Dermis lymphatic vessel endothelial cell (primary cell): ENCODE data around the gene RNPS1. TPM values are rescaled to one million over a fixed set of nuclear protein-coding genes. Genes with fewer than 3 reads are reported as not detected.

Experiments
- total RNA-seq: library from RNA; depleted of rRNA; stranded (reverse); fragments of >200 nt; gene quantifications from 2 replicates; pipeline ENCODE4 v1.2.1, GENCODE V29; 2014

RNPS1 gene, protein sequence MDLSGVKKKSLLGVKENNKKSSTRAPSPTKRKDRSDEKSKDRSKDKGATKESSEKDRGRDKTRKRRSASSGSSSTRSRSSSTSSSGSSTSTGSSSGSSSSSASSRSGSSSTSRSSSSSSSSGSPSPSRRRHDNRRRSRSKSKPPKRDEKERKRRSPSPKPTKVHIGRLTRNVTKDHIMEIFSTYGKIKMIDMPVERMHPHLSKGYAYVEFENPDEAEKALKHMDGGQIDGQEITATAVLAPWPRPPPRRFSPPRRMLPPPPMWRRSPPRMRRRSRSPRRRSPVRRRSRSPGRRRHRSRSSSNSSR
- total RNA-seq, result 29.7 and 44.9 TPM in 2 replicates

DNA sequence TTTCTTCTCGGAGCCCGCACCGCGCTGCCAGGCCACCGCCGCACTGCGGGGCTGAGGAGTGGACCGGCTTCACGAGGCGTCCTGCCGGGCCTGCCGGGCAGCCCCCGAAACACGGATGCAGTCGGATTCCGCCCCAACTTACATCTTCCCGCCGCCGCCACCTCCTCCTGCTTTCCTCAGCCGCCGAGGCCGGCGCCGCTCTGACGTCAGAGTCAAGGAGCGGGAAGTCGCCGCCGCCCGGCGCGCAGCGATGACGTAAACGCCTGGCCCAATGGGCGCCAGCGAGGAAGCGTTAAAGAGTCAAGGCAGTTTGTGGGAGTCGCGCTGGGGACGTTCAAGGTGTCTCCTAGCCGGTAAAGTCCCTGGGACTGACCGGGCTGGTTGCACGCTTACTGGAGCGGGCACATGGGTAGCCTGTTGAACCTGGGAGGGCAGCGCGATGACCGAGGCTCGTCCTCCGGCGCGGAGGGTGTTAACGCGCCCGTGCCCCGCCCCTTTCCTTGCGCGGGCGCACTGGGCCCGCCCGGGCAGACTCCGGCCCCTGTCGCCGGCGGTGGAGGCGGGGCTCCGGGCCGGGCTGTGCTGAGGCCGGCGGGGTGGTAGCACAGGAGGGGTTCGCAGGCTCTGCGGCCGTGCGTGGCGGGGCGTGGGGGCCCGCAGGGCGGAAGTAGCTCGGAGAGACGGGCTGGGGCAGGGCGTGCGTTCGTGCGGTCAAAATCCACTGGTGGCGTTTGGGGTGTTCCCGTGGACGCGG lies at the start of gene RNPS1:
RNPS1 (minus strand) TSS at position 214 of the 754 bp plus-strand sequence. CDS start 3,483 bp downstream, outside the sequence.

DNA sequence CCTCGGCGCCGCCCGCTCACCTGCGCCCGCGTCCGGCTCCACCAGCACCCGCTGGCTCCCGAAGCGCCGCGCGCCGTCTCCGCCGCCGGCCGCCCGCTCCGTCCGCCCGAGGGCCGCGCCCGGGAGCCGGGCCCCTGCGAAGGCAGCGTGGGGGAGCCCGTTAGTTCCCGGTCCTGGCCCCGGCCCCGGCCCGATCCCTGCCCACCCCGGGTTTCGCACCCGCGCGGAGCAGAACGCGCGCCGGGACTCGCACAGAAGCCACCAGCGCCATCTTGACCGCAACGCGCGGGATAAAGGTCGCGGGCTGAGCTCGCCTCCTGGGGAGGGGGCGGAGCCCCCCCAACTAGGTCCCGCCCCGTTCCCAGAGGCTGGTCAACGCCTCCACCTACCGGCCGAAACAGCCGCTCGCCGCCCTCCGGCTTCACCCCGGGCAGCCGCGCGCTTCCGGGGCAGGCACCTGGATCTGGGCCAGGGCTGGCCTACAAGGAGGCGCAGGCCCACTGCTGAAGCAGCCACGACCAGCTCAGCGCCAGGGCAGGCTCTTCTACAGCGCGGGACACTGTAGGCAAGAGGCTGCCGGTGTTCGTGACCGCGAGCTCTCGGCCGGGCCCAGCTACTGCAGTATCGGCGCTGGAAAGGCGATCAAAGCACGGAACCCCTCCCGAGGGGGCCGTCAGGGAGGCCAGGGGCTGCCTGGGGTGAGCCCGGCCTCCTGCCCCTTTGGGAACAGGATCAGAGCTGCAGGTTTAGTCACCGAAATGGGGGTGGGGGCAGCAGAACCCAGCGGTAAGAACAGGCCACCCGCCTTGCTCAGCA lies 16.4 kb downstream of the RNPS1 start, which contains the start of gene ECI1:
ECI1 (minus strand) TSS at position 292 of the 816 bp plus-strand sequence; CDS start at position 271, 21 bp downstream.

DNA sequence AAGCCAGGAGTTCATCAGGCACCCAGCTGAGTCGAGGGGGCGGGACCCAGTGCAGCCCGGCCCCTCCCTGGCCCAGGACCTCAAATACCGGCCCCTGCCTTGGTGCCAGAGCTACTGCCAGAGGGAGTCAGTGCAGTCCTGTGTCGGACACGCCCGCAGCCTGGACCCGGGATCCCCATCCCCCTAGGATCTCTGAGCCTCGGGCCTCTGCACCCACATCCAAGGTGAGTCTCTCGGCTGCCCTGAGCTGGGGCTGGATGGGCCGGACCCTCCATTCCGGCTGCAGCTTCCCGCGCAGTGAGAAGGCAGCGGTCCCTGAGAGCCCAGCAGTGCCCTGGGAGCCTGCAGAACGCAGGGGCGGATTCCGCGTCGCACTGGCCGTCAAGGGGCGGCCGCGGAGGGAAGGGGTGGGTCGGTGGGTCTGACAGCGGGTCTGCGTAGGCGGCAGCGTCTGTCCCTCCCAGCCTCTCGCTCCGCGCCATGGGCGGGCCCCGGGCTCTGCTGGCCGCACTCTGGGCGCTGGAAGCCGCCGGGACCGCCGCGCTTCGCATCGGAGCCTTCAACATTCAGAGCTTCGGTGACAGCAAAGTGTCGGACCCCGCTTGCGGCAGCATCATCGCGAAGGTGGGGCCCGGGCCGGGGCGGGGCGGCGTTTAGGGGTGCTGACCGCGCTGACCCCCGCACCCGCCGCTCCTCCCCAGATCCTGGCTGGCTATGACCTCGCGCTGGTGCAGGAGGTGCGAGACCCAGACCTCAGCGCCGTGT lies 31.4 kb downstream of the RNPS1 start, which contains the start of gene DNASE1L2:
DNASE1L2 (plus strand) TSS at position 108 of the 765 bp plus-strand sequence; CDS start at position 481, 373 bp downstream.

DNA sequence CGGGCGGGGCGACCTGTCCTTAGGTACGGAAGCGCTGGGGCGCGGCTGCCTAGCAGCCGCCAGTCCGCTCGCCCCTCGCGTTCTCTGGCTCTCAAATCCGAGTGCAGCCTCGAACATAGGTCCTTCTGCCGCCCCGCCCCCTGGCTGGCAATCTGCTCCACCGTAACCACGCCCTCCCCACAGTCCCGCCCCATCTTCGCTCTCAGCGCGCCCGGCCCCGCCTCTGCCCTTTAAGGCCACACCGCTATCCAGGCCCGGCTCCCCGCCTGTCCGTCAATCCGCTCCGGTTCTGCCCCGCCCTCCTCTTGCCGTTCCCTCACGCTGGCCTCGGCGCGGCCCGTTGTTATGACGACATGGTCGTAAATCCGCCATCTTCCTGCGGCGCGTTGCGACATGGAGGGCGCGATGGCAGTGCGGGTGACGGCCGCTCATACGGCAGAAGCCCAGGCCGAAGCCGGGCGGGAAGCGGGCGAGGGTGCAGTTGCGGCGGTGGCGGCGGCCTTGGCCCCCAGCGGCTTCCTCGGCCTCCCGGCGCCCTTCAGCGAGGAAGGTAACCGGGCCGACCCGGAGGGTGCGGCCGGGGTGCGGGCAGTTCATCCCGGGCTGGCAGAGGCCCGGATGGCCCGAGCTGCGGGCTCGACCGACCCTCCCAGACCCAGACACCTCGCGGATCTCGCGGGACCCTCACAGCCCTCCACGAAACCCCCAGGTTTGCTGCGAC lies 44.5 kb downstream of the RNPS1 start, which contains the start of gene E4F1:
E4F1 (plus strand) TSS at position 371 of the 721 bp plus-strand sequence; CDS start at position 394, 23 bp downstream.

DNA sequence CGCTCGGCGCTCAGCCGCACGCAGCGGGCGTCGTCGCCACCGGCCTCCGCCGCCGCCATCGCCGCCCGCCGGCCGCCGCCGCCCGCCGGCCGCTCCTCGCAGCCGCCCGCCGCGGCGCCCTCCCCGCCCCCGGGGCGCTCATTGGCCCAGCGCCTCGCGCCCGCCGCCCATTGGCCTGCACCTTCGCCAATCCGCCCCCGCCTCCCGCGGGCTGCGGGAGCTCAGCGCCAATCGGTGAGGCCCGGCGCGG lies 53.3 kb downstream of the RNPS1 start, which contains the start of gene PGP:
PGP (minus strand) TSS at position 122 of the 250 bp plus-strand sequence; CDS start at position 59, 63 bp downstream.

DNA sequence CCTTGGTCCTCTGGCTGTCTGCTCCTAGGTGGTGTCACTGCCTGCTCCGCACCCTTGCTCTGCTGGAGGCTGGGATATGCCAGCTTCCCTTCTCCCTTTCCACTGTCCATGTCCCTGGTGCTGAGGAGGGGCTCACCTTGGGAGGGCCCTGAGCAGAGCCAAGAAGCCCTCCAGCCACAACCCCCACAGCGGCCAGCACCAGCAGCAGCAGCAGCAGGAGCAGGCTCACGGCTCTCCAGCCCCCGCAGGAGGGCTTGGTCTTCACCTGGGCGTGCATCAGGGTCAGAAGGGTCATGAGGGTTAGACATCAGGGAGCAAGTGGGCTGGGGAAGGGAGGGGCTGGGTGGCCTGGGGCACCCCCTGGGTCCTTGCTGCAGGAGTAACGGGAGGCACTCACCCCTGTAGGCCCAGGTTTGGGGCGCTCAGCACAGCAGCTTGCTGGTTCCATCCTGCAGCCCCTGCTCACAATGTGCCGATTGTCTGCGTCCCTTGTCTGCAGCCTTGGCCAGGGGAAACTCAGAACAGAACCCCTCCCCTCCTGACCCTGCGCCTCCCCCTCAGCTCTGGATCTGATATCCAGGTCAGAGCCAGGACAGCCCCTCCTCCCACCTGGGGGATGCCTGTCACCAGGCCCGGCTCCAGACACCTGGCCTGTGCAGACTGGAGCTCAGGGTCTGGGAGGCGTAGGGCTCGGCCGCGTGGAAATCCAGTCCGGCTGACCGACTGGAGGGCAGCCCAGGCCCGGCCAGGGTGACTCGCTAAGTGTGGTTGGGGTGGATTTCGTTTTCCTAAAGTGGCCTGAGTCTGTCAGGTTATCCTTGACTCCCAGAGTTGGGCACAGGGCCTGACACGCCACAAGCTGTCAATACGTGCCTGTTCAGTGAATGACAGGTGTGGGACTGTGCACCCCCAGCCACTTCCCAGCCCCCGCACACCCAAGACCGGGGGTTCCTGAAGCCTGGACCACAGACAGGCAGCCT lies 57.2 kb downstream of the RNPS1 start, which contains the start of gene BRICD5:
BRICD5 (minus strand) TSS at position 478 of the 980 bp plus-strand sequence; CDS start at position 448, 30 bp downstream.

DNA sequence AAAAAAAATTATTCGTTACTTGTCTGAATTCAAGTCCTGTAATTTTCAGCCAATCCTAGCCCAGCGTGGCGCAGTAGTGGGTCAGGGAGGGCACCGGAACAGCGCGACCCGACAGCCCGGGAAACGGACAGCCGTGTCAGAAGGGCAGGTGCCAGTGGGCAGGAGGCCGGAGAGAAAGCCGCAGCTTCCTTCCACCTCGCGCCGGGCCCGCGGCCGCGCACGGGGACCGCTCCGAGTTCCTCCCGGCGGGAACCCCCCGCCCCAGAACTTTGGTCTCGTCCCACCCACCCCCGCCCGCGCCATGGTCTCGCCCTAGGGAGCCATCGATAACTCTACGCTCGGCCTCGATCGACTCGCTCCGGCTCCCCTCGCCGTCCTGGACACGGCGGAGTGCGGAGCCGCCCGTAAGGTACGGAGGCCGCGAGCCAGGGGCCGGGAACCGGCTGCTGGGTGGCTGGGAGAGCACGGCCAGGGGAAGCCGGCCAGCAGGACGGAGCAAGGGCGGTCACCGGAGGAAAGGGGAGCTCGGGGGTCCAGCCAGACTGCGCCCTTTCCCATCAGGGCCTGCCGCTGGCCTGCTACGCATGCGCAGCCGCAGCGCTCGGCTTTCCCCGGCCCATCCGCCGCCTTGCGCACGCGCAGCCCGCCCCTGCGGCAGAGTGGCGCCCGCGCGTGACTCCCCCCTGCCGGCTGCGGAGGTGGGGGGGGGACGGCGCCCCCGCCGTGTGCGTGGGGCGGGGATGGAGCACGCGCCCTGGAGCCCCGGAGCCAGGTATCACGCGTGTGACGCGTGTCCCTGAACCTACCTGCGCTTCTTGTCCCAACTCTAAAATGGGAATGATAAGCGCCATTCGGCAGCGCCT lies 62.6 kb downstream of the RNPS1 start, which contains the start of gene MLST8:
MLST8 (plus strand) TSS at position 351 of the 863 bp plus-strand sequence. CDS start 632 bp downstream, outside the sequence.

Other genes starting within 250 kb of the RNPS1 start
- gene NPW, start 248.3 kb downstream of the RNPS1 start, total RNA-seq, result 0.43 and 0.52 TPM in 2 replicates
- gene NHERF2, start 241.2 kb downstream of the RNPS1 start, total RNA-seq, result 40.3 and 40.6 TPM in 2 replicates
- 25.9 and 29.7 TPM in 2 replicates for gene NTHL1, start 220.3 kb downstream of the RNPS1 start, total RNA-seq
- gene TSC2, start 220.1 kb downstream of the RNPS1 start, total RNA-seq, result 27.5 and 28.2 TPM in 2 replicates
- gene PKD1, start 132.2 kb downstream of the RNPS1 start, total RNA-seq, result 18.9 and 20.3 TPM in 2 replicates
- gene RAB26, start 119.5 kb downstream of the RNPS1 start, total RNA-seq, result 0.26 and 0.65 TPM in 2 replicates
- gene TRAF7, start 112.3 kb downstream of the RNPS1 start, total RNA-seq, result 54.2 and 60.4 TPM in 2 replicates
- gene CASKIN1, start 71.5 kb downstream of the RNPS1 start, total RNA-seq, result 0.17 and 0.43 TPM in 2 replicates
- 10.6 and 10.7 TPM in 2 replicates for gene MLST8, start 62.7 kb downstream of the RNPS1 start, total RNA-seq
- 1.1 and 1.7 TPM in 2 replicates for gene BRICD5, start 57.3 kb downstream of the RNPS1 start, total RNA-seq
- gene PGP, start 53.3 kb downstream of the RNPS1 start, total RNA-seq, result 5.9 and 9.1 TPM in 2 replicates
- 20.9 and 22.1 TPM in 2 replicates for gene E4F1, start 44.5 kb downstream of the RNPS1 start, total RNA-seq
- 0.22 and 0.26 TPM in 2 replicates for gene DNASE1L2, start 31.7 kb downstream of the RNPS1 start, total RNA-seq
- gene ECI1, start 16.5 kb downstream of the RNPS1 start, total RNA-seq, result 27.7 and 31.9 TPM in 2 replicates
- 11.4 and 20.8 TPM in 2 replicates for gene ABCA3, start 72.6 kb upstream of the RNPS1 start, total RNA-seq
- gene CCNF, start 161.3 kb upstream of the RNPS1 start, total RNA-seq, result 7.0 and 9.1 TPM in 2 replicates
- 1.7 and 2.1 TPM in 2 replicates for gene TEDC2, start 192.0 kb upstream of the RNPS1 start, total RNA-seq
- 0.09 TPM in 1 of 2 replicates, not detected in the other for gene NTN3, start 203.2 kb upstream of the RNPS1 start, total RNA-seq
- 5.9 and 8.1 TPM in 2 replicates for gene TBC1D24, start 207.0 kb upstream of the RNPS1 start, total RNA-seq
- gene ATP6V0C, start 245.8 kb upstream of the RNPS1 start, total RNA-seq, result 5.9 and 6.4 TPM in 2 replicates